ENCODE measurements around the gene MRPL55. TPM values are rescaled to one million over a fixed set of nuclear protein-coding genes. Genes with fewer than 3 reads are reported as not detected.
A peak's percentile ranks its signal among the peaks of the same experiment; 100 is the strongest.

The MRPL55 gene
- total and polyA plus RNA-seq, 5 experiments from 2014 or later = 61.9 to 130 (median 96.9) TPM

DNA sequence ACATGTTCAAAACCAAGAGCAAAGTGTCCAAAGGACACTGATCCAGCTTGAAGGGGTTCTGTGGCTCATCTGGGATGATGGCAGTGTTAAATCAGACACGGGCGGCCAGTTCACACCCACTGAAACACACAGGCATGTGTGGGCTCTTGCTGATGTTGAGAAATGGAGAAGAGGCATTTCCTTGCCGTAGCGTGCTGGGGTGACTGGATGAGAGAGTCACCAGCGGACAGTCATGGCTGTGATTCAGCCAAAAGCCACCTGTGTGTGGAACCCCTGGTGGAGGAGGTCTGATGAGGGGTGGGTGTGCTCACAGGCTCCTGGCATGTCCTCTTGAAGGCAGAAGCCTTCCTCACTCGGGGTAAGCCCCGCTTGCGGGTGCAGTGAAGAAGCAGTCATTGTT lies 13.2 kb downstream of the MRPL55 start:
- no peaks in the 10 kb centered on the region for H3K27me3 Mint-ChIP-seq
- H3K27ac Mint-ChIP-seq = peak overlapping the region in 4 of 10 donors; percentile 2 to 79 (median 30)
- H3K4me1 Mint-ChIP-seq = peaks cover 23 to 53% (median 47%) of the 10 kb centered on the region in 4 donors
- H3K4me3 Mint-ChIP-seq = peak overlapping the region in 2 of 10 donors; percentile 4 to 19
- no peak for ATAC-seq
- H3K9me3 Mint-ChIP-seq = peaks cover 0 to 14% (median 7%) of the 10 kb centered on the region in 9 donors
- DNase-seq = peak in 1 of 10 donors; percentile 30
- POLR2A ChIA-PET = no interaction called here
- peaks cover 6 to 58% (median 14%) of the 10 kb centered on the region in 3 donors for H3K36me3 Mint-ChIP-seq

- POLR2A ChIA-PET = interaction anchor here (0.6 to 0.8 kb wide), 2 partner anchors 362 to 1306 kb away, joined by 3 to 4 read pairs; a partner anchor contains a TSS
- ATAC-seq = no peak
- peaks cover 0 to 14% (median 7%) of the 10 kb centered on the region in 9 donors for H3K9me3 Mint-ChIP-seq
- peak overlapping the region in 2 of 10 donors; percentile 18 for H3K4me3 Mint-ChIP-seq
- no peak for DNase-seq
- H3K27ac Mint-ChIP-seq = peak overlapping the region in 7 of 10 donors; percentile 7 to 79 (median 58)
- H3K4me1 Mint-ChIP-seq = peaks cover 25 to 61% (median 54%) of the 10 kb centered on the region in 4 donors
- no peaks in the 10 kb centered on the region for H3K27me3 Mint-ChIP-seq
- H3K36me3 Mint-ChIP-seq = peaks cover 6 to 58% (median 14%) of the 10 kb centered on the region in 3 donors
Observed at GRCh38 chr1:228095161-228095560, 13.9 kb downstream of the MRPL55 start.

DNA sequence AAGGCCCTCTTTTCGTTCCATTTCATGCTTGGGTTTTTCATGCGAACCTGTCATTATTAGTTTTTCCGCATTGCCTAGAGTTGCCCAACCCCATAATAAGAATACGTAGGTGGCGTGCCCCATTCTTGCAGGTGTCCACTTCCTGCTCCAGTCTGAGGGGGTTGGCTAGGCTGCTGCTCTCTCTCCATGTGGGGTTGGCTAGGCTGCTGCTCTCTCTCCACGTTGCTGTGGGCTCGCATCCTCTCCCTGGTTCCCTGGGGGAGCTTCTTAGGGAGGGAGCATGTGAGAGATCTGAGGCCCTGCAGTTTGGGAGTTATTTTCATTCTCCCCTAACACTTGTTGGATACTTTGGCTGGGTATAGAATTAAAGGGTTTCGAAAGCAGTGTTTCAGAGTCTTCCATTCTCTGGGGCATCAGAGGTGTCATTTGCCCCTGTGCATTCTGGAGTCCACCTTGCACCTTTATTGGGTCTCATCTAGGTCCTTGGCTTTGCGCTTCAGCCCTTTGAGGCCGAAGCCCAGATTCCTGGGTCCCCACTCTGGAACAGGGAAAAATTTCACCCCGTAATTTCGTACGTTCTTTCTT lies 14.6 kb downstream of the MRPL55 start:
- H3K27me3 Mint-ChIP-seq = no peaks in the 10 kb centered on the region
- H3K27ac Mint-ChIP-seq = peak overlapping the region in 7 of 10 donors; percentile 7 to 77 (median 56)
- H3K9me3 Mint-ChIP-seq = peaks cover 0 to 14% (median 7%) of the 10 kb centered on the region in 9 donors
- H3K4me1 Mint-ChIP-seq = peaks cover 28 to 67% (median 60%) of the 10 kb centered on the region in 4 donors
- DNase-seq = peak in 1 of 10 donors; percentile 54
- peak overlapping the region in 3 of 10 donors; percentile 18 to 39 (median 36) for H3K4me3 Mint-ChIP-seq
- no peak for ATAC-seq
- POLR2A ChIA-PET = interaction anchor here (0.6 to 0.8 kb wide), 2 partner anchors 363 to 1306 kb away, joined by 3 to 4 read pairs; a partner anchor contains a TSS
- peaks cover 6 to 53% (median 14%) of the 10 kb centered on the region in 3 donors for H3K36me3 Mint-ChIP-seq

DNA sequence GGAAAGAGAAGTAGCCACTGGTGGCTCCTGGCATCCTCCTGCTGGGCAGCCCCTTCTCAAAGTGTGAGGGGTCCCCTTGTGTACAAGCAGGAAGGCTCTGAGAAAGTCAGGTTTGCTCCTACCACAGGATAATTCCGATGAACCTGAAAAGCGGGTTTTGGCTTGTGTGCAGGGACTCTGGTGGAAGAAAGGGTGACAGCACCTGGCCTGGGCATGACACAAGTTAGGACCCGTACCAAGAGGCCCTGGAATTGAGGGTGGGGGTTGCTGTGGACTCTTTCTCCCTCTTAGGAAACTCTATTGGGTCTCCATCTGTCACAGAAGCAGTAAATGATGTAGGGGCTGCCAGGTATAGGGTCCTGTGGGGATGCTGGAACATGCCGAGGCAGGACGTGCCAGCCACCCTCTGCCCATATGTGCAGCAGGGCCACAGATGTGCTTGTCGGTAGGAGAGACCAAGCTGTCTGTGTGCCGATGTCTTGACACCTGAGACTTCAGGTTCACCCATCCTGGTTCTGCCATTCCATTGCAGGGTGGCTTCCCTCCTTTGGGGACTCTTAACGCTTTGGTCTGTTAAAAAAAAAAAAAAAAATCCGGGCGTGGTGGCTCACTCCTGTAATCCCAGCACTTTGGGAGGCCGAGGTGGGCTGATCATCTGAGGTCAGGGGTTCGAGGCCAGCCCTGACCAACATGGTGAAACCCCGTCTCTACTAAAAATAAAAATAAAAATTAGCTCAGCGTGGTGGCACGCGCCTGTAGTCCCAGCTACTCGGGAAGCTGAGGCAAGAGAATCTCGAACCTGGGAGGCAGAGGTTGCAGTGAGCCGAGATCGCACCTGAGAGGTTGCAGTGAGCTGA lies 15.8 kb downstream of the MRPL55 start:
- Mint-ChIP-seq H3K9me3 (peaks cover 0 to 14% (median 7%) of the 10 kb centered on the region in 9 donors), H3K4me3 (no peak overlapping the region), H3K27me3 (no peaks in the 10 kb centered on the region), H3K27ac (peak overlapping the region in 2 of 10 donors; percentile 51 to 60), H3K4me1 (peaks cover 35 to 80% (median 67%) of the 10 kb centered on the region in 4 donors), H3K36me3 (peaks cover 6 to 45% (median 14%) of the 10 kb centered on the region in 3 donors)
- DNase-seq (peak in 1 of 10 donors; percentile 32), ATAC-seq (no peak)
- POLR2A ChIA-PET = interaction anchor here (0.6 to 2.4 kb wide), 4 partner anchors 11 to 1462 kb away, joined by 3 to 11 read pairs (median 6); partner anchors contain the start of gene ARF1

GRCh38 chr1:228092342-228093049 lies 16.6 kb downstream of the MRPL55 start:
- Mint-ChIP-seq H3K4me1 (peaks cover 40 to 83% (median 74%) of the 10 kb centered on the region in 4 donors), H3K9me3 (peaks cover 0 to 14% (median 7%) of the 10 kb centered on the region in 9 donors), H3K27me3 (no peaks in the 10 kb centered on the region), H3K27ac (peak overlapping the region in 9 of 10 donors; percentile 11 to 88 (median 51)), H3K36me3 (peaks cover 6 to 44% (median 14%) of the 10 kb centered on the region in 3 donors), H3K4me3 (peak overlapping the region in 6 of 10 donors; percentile 3 to 88 (median 15))
- DNase-seq (no peak), ATAC-seq (no peak)
- POLR2A ChIA-PET = interaction anchor here (1.0 to 2.4 kb wide), 2 partner anchors 10 to 14 kb away, joined by 3 to 11 read pairs; partner anchors contain the start of gene ARF1

DNA sequence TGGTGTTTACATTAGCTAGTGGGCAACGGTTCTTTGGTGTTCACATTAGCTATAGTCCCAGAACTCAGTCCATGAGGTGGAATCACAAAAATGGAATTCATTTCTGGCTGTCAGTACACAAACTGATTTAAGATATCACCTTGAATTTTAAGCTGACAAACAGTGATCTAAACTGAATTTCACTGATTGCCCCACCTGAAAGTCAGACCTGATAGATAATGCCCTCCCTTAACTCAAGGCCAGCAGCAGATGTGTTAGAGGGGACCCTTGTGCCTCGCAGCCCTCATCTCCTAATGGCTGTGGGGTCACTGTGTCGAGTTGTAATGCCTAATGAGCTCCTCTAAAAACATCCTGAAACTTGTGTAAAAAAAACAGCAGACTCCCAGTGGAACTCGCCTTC lies 18.0 kb downstream of the MRPL55 start:
- Mint-ChIP-seq H3K4me1 (peaks cover 46 to 88% (median 84%) of the 10 kb centered on the region in 4 donors), H3K9me3 (peaks cover 0 to 14% (median 7%) of the 10 kb centered on the region in 9 donors), H3K27me3 (no peaks in the 10 kb centered on the region), H3K27ac (peak overlapping the region; percentile 47 to 88 (median 84)), H3K4me3 (peak overlapping the region in 9 of 10 donors; percentile 3 to 88 (median 62)), H3K36me3 (peaks cover 6 to 41% (median 14%) of the 10 kb centered on the region in 3 donors)
- no peak for DNase-seq
- POLR2A ChIA-PET = interaction anchor here (2.4 to 2.7 kb wide), 2 partner anchors 9 kb away, joined by 7 to 11 read pairs; partner anchors contain the start of gene ARF1
- no peak for ATAC-seq

- POLR2A ChIA-PET = interaction anchor here (2.4 to 2.7 kb wide), 2 partner anchors 8 to 9 kb away, joined by 7 to 11 read pairs; partner anchors contain the start of gene ARF1
- peaks cover 42 to 88% (median 83%) of the 10 kb centered on the region in 4 donors for H3K4me1 Mint-ChIP-seq
- ATAC-seq = peak; percentile 8 to 15
- peaks cover 0 to 14% (median 7%) of the 10 kb centered on the region in 9 donors for H3K9me3 Mint-ChIP-seq
- H3K4me3 Mint-ChIP-seq = peak overlapping the region; percentile 12 to 88 (median 70)
- peak in 1 of 10 donors; percentile 55 for DNase-seq
- peak overlapping the region; percentile 28 to 91 (median 74) for H3K27ac Mint-ChIP-seq
- peaks cover 6 to 37% (median 11%) of the 10 kb centered on the region in 3 donors for H3K36me3 Mint-ChIP-seq
- H3K27me3 Mint-ChIP-seq = no peaks in the 10 kb centered on the region
Observed at GRCh38 chr1:228090613-228091081, 18.5 kb downstream of the MRPL55 start.

GRCh38 chr1:228089519-228090380 lies 19.3 kb downstream of the MRPL55 start:
- DNase-seq (peak in 1 of 10 donors; percentile 58), ATAC-seq (peak; percentile 32 to 41)
- peak overlapping the region; percentile 53 to 91 (median 87) for H3K27ac Mint-ChIP-seq
- POLR2A ChIA-PET = interaction anchor here (0.7 to 2.7 kb wide), 2 partner anchors 10 to 41 kb away, joined by 3 to 7 read pairs; no protein-coding TSS in a partner anchor
- peaks cover 43 to 89% (median 83%) of the 10 kb centered on the region in 4 donors for H3K4me1 Mint-ChIP-seq
- peaks cover 0 to 7% (median 3%) of the 10 kb centered on the region in 9 donors for H3K9me3 Mint-ChIP-seq
- H3K27me3 Mint-ChIP-seq = no peaks in the 10 kb centered on the region
- H3K4me3 Mint-ChIP-seq = peak overlapping the region; percentile 28 to 88 (median 74)
- peaks cover 2 to 32% (median 6%) of the 10 kb centered on the region in 3 donors for H3K36me3 Mint-ChIP-seq

DNA sequence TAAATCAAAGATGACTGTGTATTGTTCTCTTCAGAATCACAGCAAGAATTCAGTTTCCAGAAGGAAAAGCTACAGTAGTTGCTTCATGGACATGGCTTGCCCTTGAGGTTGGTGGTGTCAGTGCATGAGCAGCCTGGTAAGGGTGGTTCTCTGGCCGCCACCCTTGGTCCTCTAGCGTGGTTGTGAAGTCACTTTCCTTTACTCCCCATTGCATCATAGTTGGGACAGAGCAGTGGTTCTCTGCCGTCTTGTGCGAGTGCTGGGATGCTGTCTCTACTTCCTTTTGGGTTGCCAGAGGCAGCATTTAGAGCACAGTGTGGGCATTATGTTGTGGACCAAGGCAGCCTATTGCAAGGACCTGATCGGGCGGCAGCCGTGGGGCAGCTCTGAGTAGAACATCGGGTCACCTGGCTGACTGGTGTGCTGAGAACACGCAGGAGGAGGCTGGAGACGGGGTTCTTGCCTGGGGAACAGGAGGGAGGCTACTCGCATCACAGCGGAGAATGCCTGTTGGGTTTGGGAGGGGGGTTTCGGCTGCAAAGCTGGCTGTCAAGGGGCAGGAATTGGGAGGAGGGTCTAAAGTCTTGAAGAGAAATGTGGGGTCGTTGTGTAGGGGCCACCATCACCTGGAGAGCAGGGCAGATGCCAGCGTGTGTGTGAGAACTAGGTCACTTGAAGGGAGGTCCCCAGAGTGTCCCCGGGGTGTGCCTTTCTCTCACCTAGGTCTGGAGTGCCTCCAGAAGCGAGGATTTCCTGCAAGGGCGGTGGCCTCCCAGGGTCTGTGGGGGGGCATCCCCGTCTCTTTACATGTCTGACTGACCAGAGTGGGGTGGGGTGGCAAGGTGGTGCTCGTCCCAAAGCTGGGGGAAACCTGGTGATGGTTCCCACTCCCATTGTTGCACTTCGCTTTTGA lies 20.3 kb downstream of the MRPL55 start:
- peak overlapping the region; percentile 82 to 91 (median 88) for H3K27ac Mint-ChIP-seq
- DNase-seq = peak in 1 of 10 donors; percentile 59
- peak overlapping the region; percentile 28 to 88 (median 74) for H3K4me3 Mint-ChIP-seq
- no peaks in the 10 kb centered on the region for H3K27me3 Mint-ChIP-seq
- H3K4me1 Mint-ChIP-seq = peaks cover 50 to 93% (median 89%) of the 10 kb centered on the region in 4 donors
- no peaks in the 10 kb centered on the region for H3K9me3 Mint-ChIP-seq
- peaks cover 0 to 30% (median 0%) of the 10 kb centered on the region in 3 donors for H3K36me3 Mint-ChIP-seq
- ATAC-seq = peak in 1 of 2 donors; percentile 15
- POLR2A ChIA-PET = interaction anchor here (1.1 to 2.7 kb wide), 2 partner anchors 11 to 16 kb away, joined by 3 to 7 read pairs; no protein-coding TSS in a partner anchor
